ENCODE results near the gene SLC1A2.

SLC1A2 gene

GRCh38 chr11:35248558-35249323 is 170.6 kb downstream of the SLC1A2 start:
- no peak for DNase-seq (ENCODE audit: low spot score)
- TF ChIP-seq CTCF (IDR thresholded peaks at IDR 0.05), result no peak
- Histone ChIP-seq H3K4me3 (no peak overlapping the region), H3K27ac (no peak overlapping the region)

GRCh38 chr11:35247863-35248262 is 171.5 kb downstream of the SLC1A2 start:
- TF ChIP-seq CTCF (IDR thresholded peaks at IDR 0.05), result no peak
- DNase-seq (ENCODE audit: low spot score), result no peak
- no peak overlapping the region for H3K4me3 ChIP-seq
- peak overlapping the region in 1 of 2 donors; percentile 89 for H3K27ac ChIP-seq

GRCh38 chr11:35247428-35247827 is 171.9 kb downstream of the SLC1A2 start:
- H3K4me3 ChIP-seq, result no peak overlapping the region
- DNase-seq (ENCODE audit: low spot score), result no peak
- no peak for TF ChIP-seq CTCF (IDR thresholded peaks at IDR 0.05)
- peak overlapping the region; percentile 77 to 89 for H3K27ac ChIP-seq

GRCh38 chr11:35246745-35247144 is 172.6 kb downstream of the SLC1A2 start:
- peak overlapping the region; percentile 77 to 89 for H3K27ac ChIP-seq
- no peak for TF ChIP-seq CTCF (IDR thresholded peaks at IDR 0.05)
- DNase-seq (ENCODE audit: low spot score), result no peak

GRCh38 chr11:35245786-35246185 is 173.6 kb downstream of the SLC1A2 start:
- no peak for DNase-seq (ENCODE audit: low spot score)
- peak overlapping the region; percentile 77 to 89 for H3K27ac ChIP-seq
- H3K4me3 ChIP-seq, result no peak overlapping the region
- no peak for TF ChIP-seq CTCF (IDR thresholded peaks at IDR 0.05)

More at GRCh38 chr11:35246745-35247144, 172.6 kb downstream of the SLC1A2 start:
- no peak overlapping the region for H3K4me3 ChIP-seq

GRCh38 chr11:35245056-35245455 is 174.3 kb downstream of the SLC1A2 start:
- Histone ChIP-seq H3K27ac (no peak overlapping the region), H3K4me3 (no peak overlapping the region)
- no peak for DNase-seq (ENCODE audit: low spot score)
- no peak for TF ChIP-seq CTCF (IDR thresholded peaks at IDR 0.05)

- Histone ChIP-seq H3K27ac (no peak overlapping the region), H3K4me3 (no peak overlapping the region)
- DNase-seq (ENCODE audit: low spot score), result no peak
- TF ChIP-seq CTCF (IDR thresholded peaks at IDR 0.05), result no peak
Observed at GRCh38 chr11:35243774-35244173, 175.6 kb downstream of the SLC1A2 start.

Data from coronary artery (tissue), 2 donors.